ENCODE results near the gene LDLR. TPM values are rescaled to one million over a fixed set of nuclear protein-coding genes. Genes with fewer than 3 reads are reported as not detected.
"Not testable (repeated sequence)": the region's sequence is repeated elsewhere in the genome, so short reads cannot be mapped to it uniquely, and the experiment has no call there.

LDLR gene
- polyA plus RNA-seq, 3 donors = 19.9 to 24.8 (median 23.3) TPM

DNA sequence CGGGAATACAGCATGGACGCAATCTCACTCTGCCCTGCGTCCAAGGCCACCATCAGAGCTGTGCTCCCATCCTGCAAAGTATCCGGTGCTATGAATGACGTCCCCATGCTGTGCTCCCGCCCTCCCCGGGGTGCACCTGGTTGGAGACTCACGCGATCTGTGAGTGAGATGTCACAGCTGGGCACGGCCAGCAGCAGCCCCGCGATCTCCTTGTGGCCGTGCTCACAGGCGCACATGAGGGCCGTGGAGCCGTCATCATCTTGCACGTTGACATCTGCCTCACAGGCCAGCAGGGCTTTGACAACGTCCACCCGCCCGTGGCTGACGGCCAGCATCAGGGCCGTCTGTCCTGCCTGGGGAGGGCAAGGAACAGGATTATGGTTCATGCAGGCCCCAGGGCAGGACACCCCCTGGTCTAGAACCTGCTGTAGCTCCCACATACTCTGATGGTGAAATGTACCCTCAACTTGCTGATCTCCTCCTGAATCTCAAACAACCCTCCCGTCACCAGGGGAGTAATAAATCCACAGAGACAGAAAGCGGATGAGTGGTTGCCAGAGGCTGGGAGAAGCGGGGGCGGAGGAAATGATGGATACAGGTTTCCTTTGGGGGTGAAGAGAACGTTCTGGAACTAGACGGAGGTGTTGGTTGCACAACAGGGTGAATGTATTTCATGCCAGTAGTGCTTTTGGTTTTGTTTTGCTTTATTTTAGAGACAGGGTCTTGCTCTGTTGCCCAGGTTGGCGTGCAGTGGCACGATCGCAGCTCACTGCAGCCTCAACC, 80.8 kb downstream of the LDLR start:
- DNase-seq (ENCODE audit: low read depth in 3 of 3, low spot score in 2 of 3) = no peak

DNA sequence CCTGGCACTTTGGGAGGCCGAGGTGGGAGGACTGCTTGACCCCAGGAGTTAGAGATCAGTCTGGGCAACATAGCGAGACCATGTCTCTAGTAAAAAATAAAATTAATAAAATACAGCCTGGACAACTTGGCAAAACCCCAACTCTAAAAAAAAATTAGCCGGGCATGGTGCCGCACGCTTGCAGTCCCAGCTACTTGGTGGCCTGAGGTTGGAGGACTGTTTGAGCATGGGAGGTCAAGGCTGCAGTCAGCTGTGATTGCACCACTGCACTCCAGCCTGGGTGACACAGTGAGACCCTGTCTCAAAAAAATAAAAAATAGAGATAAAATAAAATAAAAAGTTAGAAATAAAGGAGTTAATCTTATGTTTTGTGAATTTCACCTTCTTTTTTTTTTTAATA, 81.9 kb downstream of the LDLR start:
- no peak for DNase-seq (ENCODE audit: low read depth in 3 of 3, low spot score in 2 of 3)

DNA sequence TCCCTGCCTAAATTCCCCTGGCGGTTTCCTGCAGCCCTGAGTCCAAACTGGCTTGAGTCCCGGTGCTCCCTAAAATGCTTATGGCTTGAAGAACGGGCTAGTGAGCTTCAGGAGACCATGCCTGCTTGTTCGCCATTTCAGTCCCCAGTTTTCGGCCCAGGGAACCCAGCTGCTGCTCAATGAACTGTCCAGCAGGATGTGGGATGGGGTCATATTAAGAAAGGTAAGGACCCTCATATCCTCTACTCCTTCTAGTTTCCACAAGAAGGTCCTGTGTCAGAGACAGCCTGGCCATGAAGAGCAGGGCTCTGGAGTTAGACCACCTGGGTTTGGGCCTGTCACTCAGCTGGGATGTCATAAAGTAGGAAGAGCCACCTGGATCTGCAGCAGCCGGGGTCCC, 83.3 kb downstream of the LDLR start:
- no peak for DNase-seq (ENCODE audit: low read depth in 3 of 3, low spot score in 2 of 3)

DNA sequence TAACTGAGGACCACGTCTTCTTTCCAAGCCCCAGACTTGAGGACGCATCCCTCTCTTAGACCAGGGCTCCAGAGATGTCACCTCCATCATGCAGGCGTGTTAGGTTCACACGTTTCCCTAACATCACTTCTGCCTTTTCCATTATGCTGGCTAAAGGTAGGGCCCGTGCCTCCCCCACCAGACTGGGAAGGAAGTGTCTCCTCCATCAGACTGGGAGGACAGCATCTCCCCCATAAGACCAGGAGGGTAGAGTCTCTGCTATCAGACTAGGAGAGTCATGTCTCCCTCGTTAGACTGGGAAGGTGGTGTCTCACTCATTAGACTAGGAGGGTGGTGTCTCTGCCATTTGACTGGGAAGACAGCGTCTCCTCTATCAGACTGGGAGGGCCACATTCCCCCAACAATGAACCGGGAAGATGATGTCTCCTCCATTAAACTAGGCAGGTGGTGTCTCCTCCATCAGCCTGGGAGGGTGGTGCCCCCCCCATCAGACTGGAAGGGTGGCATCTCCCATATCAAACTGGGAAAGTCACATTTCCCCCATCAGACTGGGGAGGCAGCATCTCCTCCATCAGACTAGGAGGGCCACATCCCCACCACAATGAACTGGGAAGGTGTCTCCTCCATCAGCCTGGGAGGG, 84.4 kb downstream of the LDLR start:
- DNase-seq (ENCODE audit: low read depth in 3 of 3, low spot score in 2 of 3) = no peak

DNA sequence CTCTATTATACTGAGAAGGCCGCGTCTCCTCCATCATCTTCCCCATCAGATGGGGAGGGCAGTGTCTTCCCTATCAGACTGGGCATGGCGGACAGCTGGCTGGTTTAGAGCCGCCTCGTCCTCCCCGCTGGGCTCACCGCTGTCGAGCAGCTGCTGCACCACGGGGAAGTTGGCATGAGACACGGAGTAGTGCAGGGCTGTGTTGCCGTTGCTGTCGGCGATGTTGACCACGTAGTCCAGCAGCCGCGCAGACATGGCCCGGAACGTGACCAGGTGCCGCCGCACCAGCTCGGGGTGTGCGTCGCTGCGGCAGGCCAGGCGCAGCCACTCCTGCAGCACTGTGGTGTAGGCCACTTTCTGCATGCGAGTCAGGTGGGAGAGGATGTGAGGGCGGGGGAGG, 85.1 kb downstream of the LDLR start:
- DNase-seq (ENCODE audit: low read depth in 3 of 3, low spot score in 2 of 3) = no peak

DNA sequence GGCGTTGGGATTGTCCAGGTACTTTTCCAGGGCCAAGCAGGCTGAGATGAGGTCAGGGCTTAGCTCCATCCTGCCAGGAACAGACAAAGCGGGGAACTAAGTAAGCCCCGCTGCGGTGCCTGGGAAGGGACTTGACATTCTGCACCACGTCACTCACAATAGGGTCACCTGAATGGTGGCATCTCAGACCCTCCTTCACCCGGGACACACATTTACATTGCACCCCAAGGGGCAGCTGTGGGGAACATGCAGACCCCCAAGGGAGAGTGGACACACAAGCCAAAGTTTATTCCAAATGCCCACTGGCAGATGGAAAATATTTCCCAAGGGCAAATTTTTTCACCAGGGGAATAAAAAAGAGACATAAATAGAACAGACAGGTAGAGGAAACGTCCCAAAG, 86.7 kb downstream of the LDLR start:
- no peak for DNase-seq (ENCODE audit: low read depth in 3 of 3, low spot score in 2 of 3)

DNA sequence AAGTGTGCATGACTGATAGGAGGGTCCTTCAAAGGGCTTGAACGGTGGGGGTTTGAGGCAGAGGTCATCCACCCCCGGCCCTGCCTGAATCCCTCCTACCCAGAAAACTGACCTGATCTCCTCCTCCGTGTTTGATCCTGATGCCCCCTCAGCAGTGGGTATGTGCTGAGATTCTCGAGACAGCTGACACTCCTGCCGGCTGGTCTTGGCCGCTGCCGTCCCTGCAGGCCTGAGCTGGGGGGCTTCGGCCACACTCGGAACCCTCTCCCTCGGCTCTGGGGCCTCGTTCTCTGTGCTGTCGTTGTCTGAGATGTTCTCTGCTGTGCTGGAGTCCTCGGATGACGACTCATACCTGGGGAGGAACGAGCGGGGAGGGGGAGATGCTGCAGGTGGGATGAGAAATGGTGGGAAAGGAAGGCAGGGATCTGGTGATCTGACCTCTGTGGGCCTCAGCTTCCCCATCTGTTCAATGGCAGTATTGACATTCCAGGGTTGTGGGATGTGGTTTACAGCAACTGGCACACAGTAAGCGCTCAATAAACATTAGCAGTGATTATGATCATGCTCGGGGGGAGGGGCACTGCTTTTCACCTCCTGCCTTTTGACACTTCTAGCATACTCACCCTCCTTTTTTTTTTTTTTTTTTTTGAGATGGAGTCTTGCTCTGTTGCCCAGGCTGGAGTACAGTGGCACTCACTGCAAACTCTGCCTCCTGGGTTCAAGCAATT, 87.4 kb downstream of the LDLR start:
- no peak for DNase-seq (ENCODE audit: low read depth in 3 of 3, low spot score in 2 of 3)

DNA sequence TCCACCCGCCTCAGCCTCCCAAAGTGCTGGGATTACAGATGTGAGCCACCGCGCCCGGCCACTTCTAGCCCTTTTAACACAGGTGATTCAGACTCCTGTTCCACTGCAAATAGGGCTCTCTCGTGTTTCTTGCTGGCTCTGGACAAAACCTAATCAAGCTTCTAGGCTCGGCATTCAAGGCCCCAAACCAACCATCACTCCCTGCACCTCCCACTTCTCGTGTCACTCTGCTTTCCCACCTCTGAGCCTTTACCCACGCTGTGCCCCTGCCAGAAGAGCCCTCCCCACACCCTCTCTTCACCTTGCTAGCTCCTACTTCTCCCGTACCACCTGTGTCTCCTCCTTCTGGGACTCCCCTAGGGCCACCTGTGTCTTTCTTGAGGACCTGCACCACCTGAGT, 88.3 kb downstream of the LDLR start:
- DNase-seq (ENCODE audit: low read depth in 3 of 3, low spot score in 2 of 3) = no peak

DNA sequence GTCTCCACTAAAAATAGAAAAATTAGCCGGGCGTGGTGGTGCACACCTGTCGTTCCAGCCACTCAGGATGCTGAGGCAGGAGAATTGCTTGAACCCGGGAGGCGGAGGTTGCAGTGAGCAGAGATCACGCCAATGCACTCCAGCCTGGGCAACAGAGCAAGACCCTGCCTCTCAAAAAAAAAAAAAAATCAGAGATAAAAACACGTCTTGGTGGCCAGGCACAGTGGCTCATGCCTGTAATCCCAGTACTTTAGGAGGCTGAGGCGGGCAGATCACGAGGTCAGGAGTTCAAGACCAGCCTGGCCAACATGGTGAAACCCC, 89.8 kb downstream of the LDLR start:
- not testable (repeated sequence) for DNase-seq (ENCODE audit: low read depth in 3 of 3, low spot score in 2 of 3)

DNA sequence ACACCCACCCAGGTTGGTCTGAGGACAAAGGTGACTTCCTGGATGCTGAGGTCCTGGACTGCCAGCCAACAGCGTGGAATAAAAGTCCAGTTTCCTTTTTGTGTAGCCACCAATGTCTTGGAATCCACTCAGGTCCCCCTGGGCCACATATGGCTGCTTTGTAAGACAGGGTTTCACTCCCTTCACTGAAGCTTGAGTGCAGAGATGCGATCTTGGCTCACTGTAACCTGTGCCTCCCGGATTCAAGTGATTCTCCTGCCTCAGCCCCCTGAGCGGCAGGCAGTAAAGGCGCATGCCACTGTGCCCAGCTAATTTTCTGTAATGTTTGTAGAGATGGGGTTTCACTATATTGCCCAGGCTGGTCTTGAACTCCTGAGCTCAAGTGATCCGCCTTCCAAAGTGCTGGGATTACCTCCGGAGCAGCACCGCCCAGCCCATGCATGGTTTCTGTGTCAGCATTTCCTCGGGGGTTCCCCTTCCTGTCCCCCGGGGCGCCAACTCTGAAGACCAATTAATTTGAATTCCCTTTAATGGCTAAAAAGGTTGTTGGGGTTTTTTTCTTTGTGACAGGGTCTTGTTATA, 90.5 kb downstream of the LDLR start:
- DNase-seq (ENCODE audit: low read depth in 3 of 3, low spot score in 2 of 3) = no peak

DNA sequence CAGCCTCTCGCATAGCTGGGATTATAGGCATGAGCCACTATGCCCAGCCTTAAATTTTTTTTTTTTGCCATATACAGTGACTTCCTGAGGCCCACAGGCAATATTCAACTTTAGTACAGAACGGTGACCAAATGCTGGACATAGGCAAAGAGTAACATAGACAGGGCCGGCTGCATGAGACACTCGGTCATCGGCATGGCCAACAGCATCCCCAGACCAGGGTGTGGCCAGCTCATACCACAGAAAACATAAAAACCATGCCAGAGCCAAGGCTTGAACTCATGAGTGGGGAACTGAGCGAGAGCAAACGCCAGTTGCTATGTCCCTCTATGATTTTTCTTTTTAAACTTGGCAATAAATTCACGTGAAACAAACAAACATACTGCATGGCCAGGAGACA, 91.1 kb downstream of the LDLR start:
- DNase-seq (ENCODE audit: low read depth in 3 of 3, low spot score in 2 of 3) = no peak

DNA sequence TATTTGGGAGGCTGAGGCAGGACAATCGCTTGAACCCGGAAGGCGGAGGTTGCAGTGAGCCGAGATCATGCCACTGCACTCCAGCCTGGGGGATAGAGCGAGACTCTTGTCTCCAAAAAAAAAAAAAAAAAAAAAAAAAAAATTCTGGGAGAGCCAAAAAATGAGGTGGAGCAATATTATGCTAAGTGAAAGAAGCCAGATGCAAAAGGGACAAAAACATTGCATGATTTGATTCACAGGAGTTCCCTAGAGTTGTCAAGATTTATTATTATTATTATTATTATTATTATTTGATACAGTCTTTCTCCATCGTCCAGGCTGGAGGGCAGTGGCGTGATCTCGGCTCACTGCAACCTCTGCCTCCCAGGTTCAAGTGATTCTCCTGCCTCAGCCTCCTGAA, 91.7 kb downstream of the LDLR start:
- DNase-seq (ENCODE audit: low read depth in 3 of 3, low spot score in 2 of 3) = not testable (repeated sequence)

DNA sequence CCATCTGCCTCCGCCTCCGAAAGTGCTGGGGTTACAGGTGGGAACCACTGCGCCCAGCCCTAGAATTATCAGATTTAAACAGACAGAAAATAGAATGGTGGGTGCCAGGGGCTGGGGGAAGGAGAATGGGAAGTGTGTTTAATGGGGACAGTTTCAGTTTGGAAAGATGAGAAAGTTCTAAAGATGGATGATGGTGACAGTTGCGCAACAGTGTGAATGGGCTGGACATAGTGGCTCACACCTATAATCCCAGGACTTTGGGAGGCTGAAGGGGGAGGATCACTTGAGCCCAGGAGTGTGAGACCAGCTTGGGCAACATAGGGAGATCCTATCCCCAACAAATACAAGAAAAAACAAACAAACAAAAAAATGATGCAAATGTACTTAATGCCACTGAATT, 92.2 kb downstream of the LDLR start:
- DNase-seq (ENCODE audit: low read depth in 3 of 3, low spot score in 2 of 3) = no peak

Other genes with a start within 250 kb of the LDLR start
- 1 to 10 TPM; 1.6 to 1.8 (median 1.7) TPM for gene C19orf38, start 241.0 kb upstream of the LDLR start, polyA plus RNA-seq (ENCODE audit: insufficient read length in 3 of 3)
- gene CARM1, start 217.9 kb upstream of the LDLR start, polyA plus RNA-seq (ENCODE audit: insufficient read length in 3 of 3) = 10 to 100 TPM; 37.2 to 46.1 (median 37.6) TPM
- 10 to 100 TPM; 32.7 to 38.3 (median 36.9) TPM for gene YIPF2, start 160.8 kb upstream of the LDLR start, polyA plus RNA-seq (ENCODE audit: insufficient read length in 3 of 3)
- gene TIMM29, start 160.7 kb upstream of the LDLR start, polyA plus RNA-seq (ENCODE audit: insufficient read length in 3 of 3) = 10 to 100 TPM; 21.5 to 24.7 (median 21.7) TPM
- 100 to 1,000 TPM; 141 to 145 (median 143) TPM for gene SMARCA4, start 128.4 kb upstream of the LDLR start, polyA plus RNA-seq (ENCODE audit: insufficient read length in 3 of 3)
- gene SPC24, start 66.3 kb downstream of the LDLR start, polyA plus RNA-seq (ENCODE audit: insufficient read length in 3 of 3) = 10 to 100 TPM; 12.8 to 17.1 (median 14.6) TPM
- 100 to 1,000 TPM; 114 to 117 (median 116) TPM for gene KANK2, start 108.1 kb downstream of the LDLR start, polyA plus RNA-seq (ENCODE audit: insufficient read length in 3 of 3)
- gene ANGPTL8, start 150.2 kb downstream of the LDLR start, polyA plus RNA-seq (ENCODE audit: insufficient read length in 3 of 3) = under 1 TPM in 2 of 3 donors, not detected in 1; 0.28 to 0.42 TPM
- 10 to 100 TPM; 34.4 to 37.8 (median 34.7) TPM for gene DOCK6, start 173.1 kb downstream of the LDLR start, polyA plus RNA-seq (ENCODE audit: insufficient read length in 3 of 3)
- not detected for gene TSPAN16, start 206.7 kb downstream of the LDLR start, polyA plus RNA-seq (ENCODE audit: insufficient read length in 3 of 3)

Measured in right renal cortex interstitium (tissue), 3 donors.